ENCODE data around the gene NSUN4. TPM values are rescaled to one million over a fixed set of nuclear protein-coding genes. Genes with fewer than 3 reads are reported as not detected.

NSUN4 gene
- total RNA-seq, 1 experiment from 2014 or later = 20.4 TPM

DNA sequence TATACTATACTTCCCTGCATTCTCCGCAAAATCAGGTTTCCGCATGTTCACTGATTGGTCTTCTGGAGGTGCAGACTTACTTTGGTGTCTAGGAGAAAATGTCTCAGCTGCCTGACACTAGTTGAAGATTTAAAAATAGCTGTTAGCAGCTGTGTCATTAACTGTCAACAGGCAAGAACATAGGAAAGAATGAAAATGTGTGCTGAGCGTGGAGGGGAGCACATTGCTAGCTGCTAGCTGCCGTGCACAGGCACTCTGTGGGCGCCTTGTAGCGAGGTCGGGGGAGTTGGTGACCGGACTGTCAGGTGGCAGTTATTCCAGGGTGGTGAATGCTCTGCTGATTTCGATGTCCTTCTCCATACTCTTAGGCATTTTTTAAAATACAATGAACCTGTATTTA lies 58.7 kb downstream of the NSUN4 start:
- no peak overlapping the region for H2BK20ac ChIP-seq (ENCODE audit: low read depth, low read length, poor library complexity, severe bottlenecking)
- no peak overlapping the region for H4K5ac ChIP-seq (ENCODE audit: insufficient read length, low read depth, low read length)
- H3K18ac ChIP-seq (ENCODE audit: insufficient read length, low read depth, low read length) = no peak overlapping the region
- TF ChIP-seq, protein P1, sequence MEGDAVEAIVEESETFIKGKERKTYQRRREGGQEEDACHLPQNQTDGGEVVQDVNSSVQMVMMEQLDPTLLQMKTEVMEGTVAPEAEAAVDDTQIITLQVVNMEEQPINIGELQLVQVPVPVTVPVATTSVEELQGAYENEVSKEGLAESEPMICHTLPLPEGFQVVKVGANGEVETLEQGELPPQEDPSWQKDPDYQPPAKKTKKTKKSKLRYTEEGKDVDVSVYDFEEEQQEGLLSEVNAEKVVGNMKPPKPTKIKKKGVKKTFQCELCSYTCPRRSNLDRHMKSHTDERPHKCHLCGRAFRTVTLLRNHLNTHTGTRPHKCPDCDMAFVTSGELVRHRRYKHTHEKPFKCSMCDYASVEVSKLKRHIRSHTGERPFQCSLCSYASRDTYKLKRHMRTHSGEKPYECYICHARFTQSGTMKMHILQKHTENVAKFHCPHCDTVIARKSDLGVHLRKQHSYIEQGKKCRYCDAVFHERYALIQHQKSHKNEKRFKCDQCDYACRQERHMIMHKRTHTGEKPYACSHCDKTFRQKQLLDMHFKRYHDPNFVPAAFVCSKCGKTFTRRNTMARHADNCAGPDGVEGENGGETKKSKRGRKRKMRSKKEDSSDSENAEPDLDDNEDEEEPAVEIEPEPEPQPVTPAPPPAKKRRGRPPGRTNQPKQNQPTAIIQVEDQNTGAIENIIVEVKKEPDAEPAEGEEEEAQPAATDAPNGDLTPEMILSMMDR (conservative IDR thresholded peaks at IDR 0.05) = no peak
- H3K9ac ChIP-seq (ENCODE audit: extremely low read depth, insufficient read length, low read length) = no peak overlapping the region
- peaks cover 8% of the 10 kb centered on the region for H3K4me1 ChIP-seq (ENCODE audit: insufficient read depth, low read length)
- no peak overlapping the region for H3K14ac ChIP-seq (ENCODE audit: insufficient read depth, low read length)
- no peaks in the 10 kb centered on the region for H3K79me1 ChIP-seq (ENCODE audit: insufficient read depth, low read depth, low read length, poor library complexity, severe bottlenecking)
- Mint-ChIP-seq H3K9me3 (no peaks in the 10 kb centered on the region), H3K36me3 (ENCODE audit: insufficient read depth in 1 of 3, low read depth in 3 of 3) (peaks cover 0 to 4% (median 3%) of the 10 kb centered on the region in 3 experiments; a peak in 2 of 7 replicates), H3K4me1 (peaks cover 42 to 53% of the 10 kb centered on the region in 2 experiments), H3K27ac (no peak overlapping the region), H3K27me3 (ENCODE audit: low read depth) (peaks cover 29% of the 10 kb centered on the region), H3K4me3 (no peak overlapping the region)
- H2AK5ac ChIP-seq (ENCODE audit: insufficient read length, low read length) = no peak overlapping the region
- H4K8ac ChIP-seq (replicated peaks; ENCODE audit: insufficient read length, low read depth, low read length) = no peak overlapping the region
- H3K4ac ChIP-seq (ENCODE audit: low read depth, low read length) = no peak overlapping the region
- H2AFZ ChIP-seq (ENCODE audit: low read length) = no peak overlapping the region
- no peak overlapping the region for H2BK120ac ChIP-seq (ENCODE audit: low read depth, low read length, poor library complexity, severe bottlenecking)
- H3K79me2 ChIP-seq (ENCODE audit: insufficient read depth, low read length) = no peaks in the 10 kb centered on the region; the same call in 1 of the 2 replicates
- H3K27ac ChIP-seq (ENCODE audit: insufficient read length, low read depth, low read length) = no peak overlapping the region
- DNase-seq = no peak
- H2BK12ac ChIP-seq (ENCODE audit: insufficient read length, low read depth, low read length) = no peak overlapping the region
- H3K4me2 ChIP-seq (ENCODE audit: insufficient read depth, insufficient read length, low read length) = no peak overlapping the region
- H3K23me2 ChIP-seq (ENCODE audit: insufficient read length, low read depth, low read length, poor library complexity, severe bottlenecking) = peaks cover 3% of the 10 kb centered on the region
- no peaks in the 10 kb centered on the region for H4K20me1 ChIP-seq (ENCODE audit: control insufficient read depth, insufficient read depth, insufficient read length)
- H3K9me3 ChIP-seq (ENCODE audit: control insufficient read depth, low read depth, low read length) = no peaks in the 10 kb centered on the region
- peaks cover 4% of the 10 kb centered on the region; the same call in 1 of the 2 replicates for H3K27me3 ChIP-seq (ENCODE audit: insufficient read depth, low read length)
- H3K23ac ChIP-seq (ENCODE audit: insufficient read length, low read depth, low read length) = no peak overlapping the region
- WGBS (ENCODE audit: extremely low coverage, insufficient read length, low lambda C conversion rate) = no CpG with 5 or more reads among the region's 9 CpGs
- no peak overlapping the region for H2BK15ac ChIP-seq (ENCODE audit: low read depth, low read length)
- H3K56ac ChIP-seq (ENCODE audit: insufficient read length, low read depth, low read length) = no peak overlapping the region
- H3T11ph ChIP-seq (ENCODE audit: low read length) = no peak overlapping the region
- no peak overlapping the region for H4K91ac ChIP-seq (ENCODE audit: insufficient read length, low read depth, low read length)
- no peak overlapping the region for H2BK5ac ChIP-seq (ENCODE audit: insufficient read length, low read length)
